Skin epidermis (tissue), 12 donors: Measurements from ENCODE around the gene PFAS.
A peak's percentile ranks its signal among the peaks of the same experiment; 100 is the strongest.

Experiments used
- H3K27ac ChIP-seq, 21 experiments: fragments of 200-600 bp; sonication (generic) in 11 of 21; one replicate each; pipeline ENCODE4 v1.5.0; 2020; ENCODE audit warnings: mild to moderate bottlenecking in 3 of 21, inconsistent platforms in 2 of 21, moderate library complexity in 2 of 21
- H3K4me3 ChIP-seq, 7 experiments: fragments of 200-600 bp; sonication (generic) in 2 of 7; one replicate each; pipeline ENCODE4 v1.5.0; 2020; ENCODE audit warnings: inconsistent platforms in 2 of 7, mild to moderate bottlenecking in 2 of 7, moderate library complexity in 1 of 7

PFAS gene

DNA sequence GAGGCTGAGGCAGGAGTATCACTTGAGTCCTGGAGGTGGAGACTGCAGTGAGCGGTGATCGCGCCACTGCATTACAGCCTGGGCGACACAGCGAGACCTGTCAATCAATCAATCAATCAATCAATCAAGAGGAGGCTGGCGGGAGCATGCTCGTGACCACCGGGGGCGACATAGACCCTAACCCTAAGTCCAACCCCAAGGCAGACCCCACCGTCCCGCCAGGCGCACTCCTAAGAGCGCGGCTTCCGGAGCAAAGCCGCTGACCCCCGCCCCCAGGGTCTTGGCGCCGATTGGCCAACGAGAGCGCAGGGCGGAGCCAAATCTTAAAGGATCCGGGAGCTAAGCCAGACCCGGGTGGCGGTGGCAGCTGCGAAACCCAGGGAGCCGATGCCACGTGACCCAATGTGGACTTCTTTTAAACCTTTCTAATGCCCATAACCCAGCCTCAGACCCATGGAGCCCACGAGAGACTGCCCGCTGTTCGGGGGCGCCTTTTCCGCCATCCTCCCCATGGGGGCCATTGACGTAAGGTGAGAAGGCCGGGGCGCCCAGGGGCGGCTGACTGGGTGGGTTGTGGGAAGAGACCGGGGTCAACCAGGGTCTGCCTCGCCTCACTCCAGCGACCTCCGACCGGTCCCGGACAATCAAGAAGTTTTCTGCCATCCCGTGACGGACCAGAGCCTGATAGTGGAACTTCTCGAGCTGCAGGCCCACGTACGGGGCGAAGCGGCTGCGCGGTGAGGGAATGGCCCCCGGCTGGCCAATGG lies 39.4 kb downstream of the PFAS start, which contains the start of gene RANGRF:
TSS of gene RANGRF (plus strand) at position 335 of the 767 bp plus-strand sequence. CDS start at position 454, 119 bp downstream.
- Histone ChIP-seq H3K27ac (peak within 1 kb of the TSS; percentile 64 to 95 (median 89)), H3K4me3 (peak within 1 kb of the TSS; percentile 63 to 90 (median 71))

- Histone ChIP-seq H3K4me3 (peak overlapping the region; percentile 63 to 90 (median 71)), H3K27ac (peak overlapping the region; percentile 64 to 95 (median 89))
Measured at GRCh38 chr17:8289103-8289397, 40.0 kb downstream of the PFAS start.

- H3K4me3 ChIP-seq = no peak overlapping the region
Measured at GRCh38 chr17:8290043-8290442, 41.0 kb downstream of the PFAS start.

GRCh38 chr17:8292639-8293395 lies 43.7 kb downstream of the PFAS start:
- H3K4me3 ChIP-seq = no peak overlapping the region
- H3K27ac ChIP-seq = peak overlapping the region in 2 of 21 experiments; percentile 15 to 31

More at GRCh38 chr17:8290043-8290442, 41.0 kb downstream of the PFAS start:
- H3K27ac ChIP-seq = peak overlapping the region in 1 of 21 experiments; percentile 31

- no peak overlapping the region for H3K4me3 ChIP-seq
- H3K27ac ChIP-seq = peak overlapping the region in 6 of 21 experiments; percentile 9 to 90 (median 84)
Measured at GRCh38 chr17:8294361-8294760, 45.3 kb downstream of the PFAS start.

GRCh38 chr17:8294814-8295316 lies 45.8 kb downstream of the PFAS start:
- H3K4me3 ChIP-seq = peak overlapping the region; percentile 45 to 75 (median 64)
- peak overlapping the region in 20 of 21 experiments; percentile 60 to 96 (median 85) for H3K27ac ChIP-seq

GRCh38 chr17:8300226-8300625 lies 51.1 kb downstream of the PFAS start:
- H3K4me3 ChIP-seq = no peak overlapping the region
- no peak overlapping the region for H3K27ac ChIP-seq

DNA sequence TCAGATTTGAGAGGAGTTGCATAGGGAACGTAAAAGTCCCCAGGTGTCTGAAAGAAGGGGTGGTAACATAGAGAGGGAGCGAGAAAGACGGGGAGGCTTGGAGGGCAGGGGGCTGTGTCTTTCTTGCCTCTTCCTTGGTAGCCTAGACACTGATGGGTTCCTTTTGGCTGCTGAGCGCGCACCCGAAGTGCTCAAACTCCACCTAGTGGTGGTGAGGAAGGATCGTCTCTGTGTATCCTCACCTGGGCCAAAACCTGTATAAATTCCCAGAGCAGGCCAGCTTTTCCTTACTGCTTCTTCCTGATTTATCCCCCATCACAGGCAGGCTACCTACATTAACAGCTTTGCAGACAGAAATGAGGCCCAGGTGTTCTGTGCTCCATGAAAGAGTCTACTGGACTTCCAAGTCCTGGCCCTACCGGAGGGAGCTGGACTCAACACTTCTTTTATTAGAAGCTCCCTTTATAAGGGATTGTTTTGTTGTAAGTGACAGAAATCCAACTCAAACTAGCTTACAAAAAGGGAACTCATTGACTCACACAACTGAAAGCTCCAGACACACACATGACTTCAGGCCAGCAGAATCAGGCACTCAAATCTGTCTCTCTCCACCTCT lies 51.6 kb downstream of the PFAS start:
- no peak overlapping the region for H3K27ac ChIP-seq

DNA sequence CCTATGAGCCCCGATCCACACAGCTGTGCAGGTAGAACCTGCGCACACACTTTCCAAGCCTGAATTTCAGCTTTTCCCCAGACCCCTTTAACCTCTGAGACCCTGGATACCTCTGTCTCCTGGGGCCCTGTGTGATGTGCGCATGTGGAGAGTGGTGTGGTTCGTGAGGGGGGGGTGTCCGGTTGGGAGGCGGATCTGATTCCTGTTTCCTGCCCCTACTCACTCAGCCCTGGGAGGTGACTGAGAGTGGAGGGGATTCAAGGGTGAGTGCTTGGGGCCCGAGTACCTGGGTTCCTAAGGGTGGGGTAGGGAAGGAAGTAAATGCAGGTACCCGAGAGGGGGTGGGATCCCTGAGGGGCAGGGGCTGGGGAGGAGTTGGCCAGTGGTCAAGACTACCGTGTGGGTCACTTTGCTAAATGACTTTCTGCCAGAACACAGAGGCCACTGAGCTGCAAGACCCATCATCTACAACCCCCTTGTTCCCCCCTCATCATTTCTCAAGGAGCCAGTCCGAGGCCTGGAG lies 61.6 kb downstream of the PFAS start:
- peak overlapping the region in 14 of 21 experiments; percentile 20 to 78 (median 44) for H3K27ac ChIP-seq

More for the DNA sequence above, 51.6 kb downstream of the PFAS start:
- no peak overlapping the region for H3K4me3 ChIP-seq

GRCh38 chr17:8311131-8311790 lies 62.2 kb downstream of the PFAS start:
- peak overlapping the region in 5 of 7 experiments; percentile 4 to 25 (median 13) for H3K4me3 ChIP-seq
- peak overlapping the region in 10 of 21 experiments; percentile 20 to 78 (median 42) for H3K27ac ChIP-seq

More for the DNA sequence above, 61.6 kb downstream of the PFAS start:
- peak overlapping the region in 6 of 7 experiments; percentile 7 to 25 (median 12) for H3K4me3 ChIP-seq

GRCh38 chr17:8312251-8312650 lies 63.2 kb downstream of the PFAS start:
- Histone ChIP-seq H3K4me3 (no peak overlapping the region), H3K27ac (no peak overlapping the region)

DNA sequence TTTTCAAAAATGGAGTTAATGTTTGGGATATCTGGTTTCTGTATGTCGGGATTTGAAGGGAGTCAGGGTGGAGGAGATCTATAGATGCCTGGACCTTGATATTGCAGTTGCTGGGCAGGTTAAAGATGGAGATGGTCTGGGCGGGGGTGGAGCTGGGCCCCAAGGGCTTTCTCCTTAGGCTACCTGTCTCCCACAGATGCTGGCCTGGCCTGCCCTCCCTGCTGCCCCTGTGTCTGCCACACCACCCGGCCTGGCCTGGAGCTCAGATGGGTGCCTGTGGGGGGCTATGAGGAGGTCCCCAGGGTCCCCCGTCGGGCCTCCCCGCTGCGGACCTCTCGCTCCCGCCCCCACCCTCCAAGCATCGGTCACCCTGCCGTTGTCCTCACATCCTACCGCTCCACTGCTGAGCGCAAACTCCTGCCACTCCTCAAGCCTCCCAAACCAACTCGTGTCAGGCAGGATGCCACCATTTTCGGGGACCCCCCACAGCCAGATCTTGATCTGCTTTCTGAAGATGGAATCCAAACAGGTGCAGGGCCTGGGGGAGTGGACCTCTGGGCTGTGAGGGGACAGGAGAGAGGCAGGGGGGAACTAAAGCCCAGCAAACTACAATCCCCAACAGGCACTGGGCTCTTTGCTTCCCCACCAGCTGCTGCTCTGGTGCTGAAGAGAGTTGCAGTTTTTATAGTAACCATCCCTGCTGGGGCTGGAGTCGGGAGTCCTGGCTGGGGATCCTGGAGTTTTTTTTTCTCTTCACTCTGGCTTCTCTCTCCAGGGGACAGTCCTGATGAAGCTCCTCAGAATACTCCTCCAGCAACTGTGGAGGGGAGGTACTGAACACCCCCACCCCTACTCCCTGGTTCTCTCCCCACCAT lies 63.9 kb downstream of the PFAS start:
- H3K27ac ChIP-seq = no peak overlapping the region
- no peak overlapping the region for H3K4me3 ChIP-seq

DNA sequence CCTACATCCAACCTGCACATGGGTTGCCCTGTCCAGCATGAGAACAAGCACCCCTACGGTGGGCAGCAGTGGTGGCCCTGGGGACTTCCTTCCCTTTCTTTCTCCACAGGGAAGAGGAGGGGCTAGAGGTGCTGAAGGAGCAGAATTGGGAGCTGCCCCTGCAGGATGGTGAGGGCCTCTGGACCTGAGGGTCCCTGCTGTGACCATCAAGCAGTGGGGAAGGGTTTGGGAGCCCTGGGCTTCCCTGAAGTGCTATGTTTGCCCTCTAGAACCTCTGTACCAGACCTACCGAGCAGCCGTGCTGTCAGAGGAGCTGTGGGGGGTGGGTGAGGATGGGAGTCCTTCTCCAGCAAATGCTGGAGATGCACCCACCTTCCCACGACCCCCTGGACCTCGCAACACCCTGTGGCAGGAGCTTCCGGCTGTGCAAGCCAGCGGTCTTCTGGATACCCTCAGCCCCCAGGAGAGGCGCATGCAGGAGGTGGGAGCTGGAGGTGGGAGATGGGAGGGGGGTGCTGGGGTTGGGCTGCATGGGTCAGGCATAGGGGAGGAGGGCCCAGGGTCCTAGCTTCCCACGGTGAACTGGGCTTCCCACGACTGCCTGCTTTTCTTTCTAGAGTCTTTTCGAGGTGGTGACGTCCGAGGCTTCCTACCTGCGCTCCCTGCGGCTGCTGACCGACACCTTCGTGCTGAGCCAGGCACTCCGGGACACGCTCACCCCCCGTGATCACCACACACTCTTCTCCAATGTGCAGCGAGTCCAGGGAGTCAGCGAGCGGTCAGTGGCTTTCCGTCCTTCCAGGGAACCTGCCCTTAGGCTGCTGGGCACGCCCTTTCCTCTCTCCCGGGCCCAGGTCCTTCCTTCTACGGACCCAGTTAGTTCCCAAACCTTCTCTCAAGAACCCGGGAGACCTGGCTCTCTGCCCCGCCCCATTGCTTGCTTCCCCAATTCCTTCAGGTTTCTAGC lies 66.0 kb downstream of the PFAS start:
- Histone ChIP-seq H3K4me3 (no peak overlapping the region), H3K27ac (no peak overlapping the region)

- H3K27ac ChIP-seq = no peak overlapping the region
- no peak overlapping the region for H3K4me3 ChIP-seq
Measured at GRCh38 chr17:8315764-8316217, 66.7 kb downstream of the PFAS start.

- no peak overlapping the region for H3K27ac ChIP-seq
- H3K4me3 ChIP-seq = no peak overlapping the region
Measured at GRCh38 chr17:8318010-8318935, 69.2 kb downstream of the PFAS start.
